ENCODE results near the gene ZNF275.

- TF ChIP-seq NFYB (CRISPR knock-in tag; conservative IDR thresholded peaks at IDR 0.05; ENCODE audit: low read depth) = no peak
- TF ChIP-seq CREB1 (CRISPR knock-in tag; IDR thresholded peaks at IDR 0.05) = no peak
- TF ChIP-seq CTCF (IDR thresholded peaks at IDR 0.05) = no peak
- no peak for TF ChIP-seq MAX (CRISPR knock-in tag; IDR thresholded peaks at IDR 0.05)
- no peak for TF ChIP-seq ZNF423 (CRISPR knock-in tag; IDR thresholded peaks at IDR 0.05)
- TF ChIP-seq CDX4 (CRISPR knock-in tag; IDR thresholded peaks at IDR 0.05; ENCODE audit: borderline replicate concordance) = no peak
- no peak for TF ChIP-seq SP1 (CRISPR knock-in tag; conservative IDR thresholded peaks at IDR 0.05)
- no peak for TF ChIP-seq FOXP4 (CRISPR knock-in tag; IDR thresholded peaks at IDR 0.05)
These were observed 30.4 kb upstream of the ZNF275 start for GRCh38 chrX:153303276-153304262.

All from WTC11 (cell line).